ENCODE results near the gene ABCB9.

- TF ChIP-seq CTCF (IDR thresholded peaks at IDR 0.05) (no peak), POLR2AphosphoS5 (IDR thresholded peaks at IDR 0.05) (no peak), POLR2A (IDR thresholded peaks at IDR 0.05) (no peak), EP300 (IDR thresholded peaks at IDR 0.05) (no peak)
Observed at GRCh38 chr12:122999986-123000420, 33.7 kb upstream of the ABCB9 start.

All from upper lobe of left lung (tissue), 4 donors.